WTC11 (cell line): ENCODE results near the gene STUB1. TPM values are rescaled to one million over a fixed set of nuclear protein-coding genes. Genes with fewer than 3 reads are reported as not detected.

Source experiments
- ATAC-seq: fragments of 200-7000 bp; cut with Tn5 transposase; 2 replicates; pipeline ENCODE4 v1.10.0; 2021; ENCODE audit warnings: mild to moderate bottlenecking, moderate library complexity
- CTCF ChIA-PET: fragments of 300-600 bp; sonication (Branson Sonifier 250); formaldehyde crosslinking; loops from one replicate; lab custom pipeline; 2021; ENCODE audit warnings: antibody characterized with exemption; lab: Charles Lee
- POLR2A ChIA-PET: fragments of 350-600 bp; sonication (Branson Sonifier 250); formaldehyde crosslinking; loops from one replicate; lab custom pipeline; 2021; ENCODE audit warnings: antibody characterized with exemption; lab: Charles Lee
- DNase-seq: peaks from one replicate; pipeline ENCODE4 v3.0.0; 2021; ENCODE audit warnings: low spot score
- H3K27ac Mint-ChIP-seq: 2 replicates; pipeline ENCODE4 v1.8.0; 2021; ENCODE audit warnings: mixed read lengths
- H3K27me3 Mint-ChIP-seq: 2 replicates; pipeline ENCODE4 v1.8.0; 2021; ENCODE audit warnings: low read depth, mild to moderate bottlenecking, moderate library complexity, mixed read lengths
- H3K36me3 Mint-ChIP-seq: 2 replicates; pipeline ENCODE4 v1.8.0; 2021; ENCODE audit warnings: mixed read lengths
- H3K4me1 Mint-ChIP-seq: 2 replicates; pipeline ENCODE4 v1.8.0; 2022; ENCODE audit warnings: mixed read lengths
- H3K4me3 Mint-ChIP-seq: 2 replicates; pipeline ENCODE4 v1.8.0; 2021; ENCODE audit warnings: mild to moderate bottlenecking, moderate library complexity, mixed read lengths
- H3K9me3 Mint-ChIP-seq: 2 replicates; pipeline ENCODE4 v1.8.0; 2021; ENCODE audit warnings: mixed read lengths
- AR ChIP-seq: fragments of 250-450 bp; sonication (Bioruptor Pico); IDR thresholded peaks from 2 replicates; pipeline ENCODE4 v1.9.0; 2021; ENCODE audit warnings: mild to moderate bottlenecking
- ATF6 ChIP-seq: sonication (generic); formaldehyde crosslinking; IDR thresholded peaks from 2 replicates; pipeline ENCODE4 v1.8.1; 2023; ENCODE audit warnings: mild to moderate bottlenecking, missing genetic modification reagents
- CDX4 ChIP-seq: fragments of 250-450 bp; sonication (Bioruptor Pico); IDR thresholded peaks from 2 replicates; pipeline ENCODE4 v1.9.0; 2021; ENCODE audit warnings: moderate library complexity, mild to moderate bottlenecking, inconsistent platforms, borderline replicate concordance
- CREB1 ChIP-seq: sonication (generic); formaldehyde crosslinking; IDR thresholded peaks from 2 replicates; pipeline ENCODE4 v1.8.0; 2023; ENCODE audit warnings: mild to moderate bottlenecking, missing genetic modification reagents
- ESRRA ChIP-seq: sonication (generic); formaldehyde crosslinking; IDR thresholded peaks from 2 replicates; pipeline ENCODE4 v1.8.1; 2022; ENCODE audit warnings: mild to moderate bottlenecking, missing genetic modification reagents, borderline replicate concordance
- HMGA2 ChIP-seq: fragments of 250-450 bp; sonication (Bioruptor Pico); IDR thresholded peaks from 2 replicates; pipeline ENCODE4 v1.4.0; 2021; ENCODE audit warnings: mild to moderate bottlenecking, moderate library complexity
- MXD4 ChIP-seq: fragments of 250-450 bp; sonication (Bioruptor Pico); IDR thresholded peaks from 2 replicates; pipeline ENCODE4 v1.8.0; 2021; ENCODE audit warnings: mild to moderate bottlenecking, moderate library complexity, borderline replicate concordance
- NR2C2 ChIP-seq: sonication (generic); formaldehyde crosslinking; IDR thresholded peaks from 2 replicates; pipeline ENCODE4 v1.8.0; 2022; ENCODE audit warnings: mild to moderate bottlenecking, missing genetic modification reagents
- OVOL2 ChIP-seq: fragments of 250-450 bp; sonication (Bioruptor Pico); IDR thresholded peaks from 2 replicates; pipeline ENCODE4 v1.9.0; 2021; ENCODE audit warnings: mild to moderate bottlenecking, borderline replicate concordance
- PRDM15 ChIP-seq: sonication (generic); formaldehyde crosslinking; IDR thresholded peaks from 2 replicates; pipeline ENCODE4 v1.8.0; 2022; ENCODE audit warnings: missing genetic modification reagents
- RELA ChIP-seq: sonication (generic); formaldehyde crosslinking; IDR thresholded peaks from 2 replicates; pipeline ENCODE4 v1.8.1; 2022; ENCODE audit warnings: missing genetic modification reagents, mild to moderate bottlenecking, borderline replicate concordance
- SMAD4 ChIP-seq: sonication (generic); formaldehyde crosslinking; IDR thresholded peaks from 2 replicates; pipeline ENCODE4 v1.8.0; 2022; ENCODE audit warnings: mild to moderate bottlenecking, missing genetic modification reagents
- TP53 ChIP-seq: sonication (generic); formaldehyde crosslinking; IDR thresholded peaks from 2 replicates; pipeline ENCODE4 v1.8.1; 2023; ENCODE audit warnings: mild to moderate bottlenecking, missing genetic modification reagents
- ZNF138 ChIP-seq: sonication (generic); formaldehyde crosslinking; conservative IDR thresholded peaks from 2 replicates; pipeline ENCODE4 v1.8.1; 2022; ENCODE audit warnings: mild to moderate bottlenecking, moderate library complexity, missing genetic modification reagents
- ZNF425 ChIP-seq: fragments of 250-450 bp; sonication (Bioruptor Pico); conservative IDR thresholded peaks from 2 replicates; pipeline ENCODE4 v1.9.0; 2021; ENCODE audit warnings: mild to moderate bottlenecking
- ZNF532 ChIP-seq: fragments of 250-450 bp; sonication (Bioruptor Pico); IDR thresholded peaks from 2 replicates; pipeline ENCODE4 v1.9.0; 2021; ENCODE audit warnings: mild to moderate bottlenecking, borderline replicate concordance
- total RNA-seq: library from RNA; stranded (reverse); gene quantifications from 3 replicates; pipeline ENCODE4 v1.2.3, GENCODE V29; 2021

Gene STUB1
- total RNA-seq, 1 experiment from 2014 or later, result 88.2 TPM

- Mint-ChIP-seq H3K27ac (no peak overlapping the region), H3K9me3 (no peaks in the 10 kb centered on the region), H3K27me3 (no peaks in the 10 kb centered on the region), H3K36me3 (no peaks in the 10 kb centered on the region), H3K4me3 (peak overlapping the region; percentile 64), H3K4me1 (peaks cover 5% of the 10 kb centered on the region; the same call in 1 of the 2 replicates)
- ChIA-PET CTCF (interaction anchor here (0.6 to 6.4 kb wide), 17 partner anchors 10 to 258 kb away, joined by 3 to 54 read pairs (median 5); partner anchors contain the start of genes CHTF18, METTL26, RAB40C and RHBDL1), POLR2A (interaction anchor here (0.8 kb wide), 2 partner anchors 11 to 12 kb away, joined by 3 read pairs; no protein-coding TSS in a partner anchor)
- TF ChIP-seq ZNF138 (CRISPR knock-in tag) (no peak), ATF6 (CRISPR knock-in tag) (no peak), ZNF425 (CRISPR knock-in tag) (no peak), ZNF532 (CRISPR knock-in tag) (no peak), HMGA2 (CRISPR knock-in tag) (no peak), MXD4 (CRISPR knock-in tag) (no peak), PRDM15 (no peak), CREB1 (CRISPR knock-in tag) (no peak), SMAD4 (CRISPR knock-in tag) (no peak), TP53 (CRISPR knock-in tag) (no peak), RELA (CRISPR knock-in tag) (no peak), ESRRA (CRISPR knock-in tag) (no peak), NR2C2 (CRISPR knock-in tag) (no peak), AR (CRISPR knock-in tag) (no peak), CDX4 (CRISPR knock-in tag) (no peak), OVOL2 (CRISPR knock-in tag) (no peak)
- ATAC-seq (no peak), DNase-seq (no peak)
These were observed 30.6 kb upstream of the STUB1 start for GRCh38 chr16:649631-650030.
